ENCODE data around the gene WASHC1.
"Not testable (repeated sequence)": the region's sequence is repeated elsewhere in the genome, so short reads cannot be mapped to it uniquely, and the experiment has no call there.

WASHC1 gene

GRCh38 chr9:14129-14809 is 15.0 kb downstream of the WASHC1 start:
- not testable (repeated sequence) for DNase-seq

DNA sequence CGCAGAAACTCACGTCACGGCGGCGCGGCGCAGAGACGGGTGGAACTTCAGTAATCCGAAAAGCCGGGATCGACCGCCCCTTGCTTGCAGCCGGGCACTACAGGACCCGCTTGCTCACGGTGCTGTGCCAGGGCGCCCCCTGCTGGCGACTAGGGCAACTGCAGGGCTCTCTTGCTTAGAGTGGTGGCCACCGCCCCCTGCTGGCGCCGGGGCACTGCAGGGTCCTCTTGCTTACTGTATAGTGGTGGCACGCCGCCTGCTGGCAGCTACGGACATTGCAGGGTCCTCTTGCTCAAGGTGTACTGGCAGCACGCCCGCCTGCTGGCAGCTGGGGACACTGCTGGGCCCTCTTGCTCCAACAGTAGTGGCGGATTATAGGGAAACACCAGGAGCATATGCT is 18.1 kb downstream of the WASHC1 start:
- not testable (repeated sequence) for DNase-seq

GRCh38 chr9:10653-11053 is 18.6 kb downstream of the WASHC1 start:
- DNase-seq = not testable (repeated sequence)

GRCh38 chr9:10207-10606 is 19.0 kb downstream of the WASHC1 start:
- not testable (repeated sequence) for DNase-seq

Data from NCI-H1092 (cell line).